Chondrocyte (in vitro differentiated cells): Measurements from ENCODE around the gene PLCXD1. TPM values are rescaled to one million over a fixed set of nuclear protein-coding genes. Genes with fewer than 3 reads are reported as not detected.
"Not testable (repeated sequence)": the region's sequence is repeated elsewhere in the genome, so short reads cannot be mapped to it uniquely, and the experiment has no call there.

Experiments
- DNase-seq: peaks from one replicate; pipeline ENCODE4 v3.0.0; 2021; ENCODE audit warnings: mixed read lengths, low spot score
- H3K27ac Mint-ChIP-seq: one replicate; pipeline ENCODE4 v1.8.0; 2021; ENCODE audit warnings: mild to moderate bottlenecking, moderate library complexity, mixed read lengths; ENCODE audit not compliant: unreplicated experiment
- H3K27me3 Mint-ChIP-seq: 2 replicates; pipeline ENCODE4 v1.8.0; 2021; ENCODE audit warnings: low read depth, mixed read lengths
- H3K36me3 Mint-ChIP-seq: 2 replicates; pipeline ENCODE4 v1.8.0; 2021; ENCODE audit warnings: low read depth, mixed read lengths
- H3K4me1 Mint-ChIP-seq: 2 replicates; pipeline ENCODE4 v1.8.0; 2021; ENCODE audit warnings: low read depth, mild to moderate bottlenecking, mixed read lengths
- H3K4me3 Mint-ChIP-seq: one replicate; pipeline ENCODE4 v1.8.0; 2021; ENCODE audit warnings: mild to moderate bottlenecking, moderate library complexity, mixed read lengths; ENCODE audit not compliant: unreplicated experiment
- H3K9me3 Mint-ChIP-seq: 2 replicates; pipeline ENCODE4 v1.8.0; 2021; ENCODE audit warnings: low read depth, mixed read lengths
- CTCF ChIP-seq: fragments of 200-600 bp; sonication (generic); IDR thresholded peaks from 2 replicates; pipeline ENCODE4 v1.5.0; 2021; ENCODE audit warnings: antibody characterized with exemption, mild to moderate bottlenecking, moderate library complexity
- total RNA-seq: library from RNA; stranded (reverse); gene quantifications from 3 replicates; pipeline ENCODE4 v1.2.1, GENCODE V29; 2021

PLCXD1 gene
- total RNA-seq, 1 donor from 2014 or later, result 6.8 TPM

DNA sequence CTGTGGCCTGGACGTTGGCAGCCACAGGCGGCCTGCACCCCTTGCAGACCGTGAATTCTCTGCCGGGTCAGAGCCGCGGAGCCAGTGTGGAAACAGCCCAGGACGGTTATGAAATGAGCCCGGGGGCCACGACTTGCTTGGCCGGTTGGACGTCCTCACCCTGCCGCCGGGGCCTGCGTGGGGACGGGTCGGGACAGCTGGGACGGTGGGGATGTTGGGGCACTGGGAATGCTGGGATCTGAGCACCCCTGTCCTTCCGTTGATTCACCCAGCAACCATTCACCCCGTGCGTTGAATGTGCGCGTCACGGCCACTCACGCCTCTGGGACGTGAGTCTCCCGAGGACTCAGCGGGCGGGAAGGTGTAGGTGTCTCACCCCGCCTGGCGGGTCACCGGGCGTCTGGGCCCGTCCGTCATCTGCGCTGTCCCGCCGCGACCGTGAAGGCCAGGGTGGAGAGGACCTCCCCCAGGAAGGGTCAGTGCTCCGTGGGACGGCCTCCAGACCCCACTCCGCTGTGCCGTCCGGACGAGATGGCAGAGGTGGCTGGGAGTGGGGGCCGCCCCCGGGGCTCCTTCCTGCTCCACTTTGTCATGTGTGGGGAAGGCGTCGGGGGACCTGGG is 4.5 kb upstream of the PLCXD1 start:
- H3K9me3 Mint-ChIP-seq, result no peaks in the 10 kb centered on the region
- H3K27ac Mint-ChIP-seq, result no peak overlapping the region
- no peaks in the 10 kb centered on the region for H3K36me3 Mint-ChIP-seq
- H3K4me1 Mint-ChIP-seq, result peaks cover 9% of the 10 kb centered on the region
- no peak for TF ChIP-seq CTCF
- H3K4me3 Mint-ChIP-seq, result peak overlapping the region; percentile 65
- peak; percentile 88 for DNase-seq
- no peaks in the 10 kb centered on the region for H3K27me3 Mint-ChIP-seq

- not testable (repeated sequence) for H3K36me3 Mint-ChIP-seq, H3K27ac Mint-ChIP-seq, H3K9me3 Mint-ChIP-seq, H3K27me3 Mint-ChIP-seq
- peaks cover 11% of the 10 kb centered on the region for H3K4me1 Mint-ChIP-seq
- DNase-seq, result peak; percentile 60
- H3K4me3 Mint-ChIP-seq, result peak overlapping the region; percentile 31
Measured at GRCh38 chrX:279757-280604, 1.2 kb upstream of the PLCXD1 start.

DNA sequence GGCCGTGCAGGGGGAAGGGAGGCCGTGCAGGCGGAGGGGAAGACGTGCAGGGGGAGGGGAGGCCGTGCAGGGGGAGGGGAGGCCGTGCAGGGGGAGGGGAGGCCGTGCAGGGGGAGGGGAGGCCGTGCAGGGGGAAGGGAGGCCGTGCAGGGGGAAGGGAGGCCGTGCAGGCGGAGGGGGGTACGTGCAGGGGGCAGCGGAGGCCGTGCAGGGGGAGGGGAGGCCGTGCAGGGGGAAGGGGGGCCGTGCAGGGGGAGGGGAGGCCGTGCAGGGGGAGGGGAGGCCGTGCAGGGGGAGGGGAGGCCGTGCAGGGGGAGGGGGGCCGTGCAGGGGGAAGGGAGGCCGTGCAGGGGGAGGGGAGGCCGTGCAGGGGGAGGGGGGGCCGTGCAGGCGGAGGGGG is 459 bp upstream of the PLCXD1 start:
- not testable (repeated sequence) for H3K4me3 Mint-ChIP-seq, H3K36me3 Mint-ChIP-seq, H3K27me3 Mint-ChIP-seq, H3K4me1 Mint-ChIP-seq, H3K27ac Mint-ChIP-seq, H3K9me3 Mint-ChIP-seq, DNase-seq

GRCh38 chrX:282000-282681 is 960 bp downstream of the PLCXD1 start:
- not testable (repeated sequence) for H3K4me1 Mint-ChIP-seq, H3K9me3 Mint-ChIP-seq, H3K27me3 Mint-ChIP-seq, H3K36me3 Mint-ChIP-seq, H3K27ac Mint-ChIP-seq
- DNase-seq, result peak; percentile 36
- H3K4me3 Mint-ChIP-seq, result peak overlapping the region; percentile 66

DNA sequence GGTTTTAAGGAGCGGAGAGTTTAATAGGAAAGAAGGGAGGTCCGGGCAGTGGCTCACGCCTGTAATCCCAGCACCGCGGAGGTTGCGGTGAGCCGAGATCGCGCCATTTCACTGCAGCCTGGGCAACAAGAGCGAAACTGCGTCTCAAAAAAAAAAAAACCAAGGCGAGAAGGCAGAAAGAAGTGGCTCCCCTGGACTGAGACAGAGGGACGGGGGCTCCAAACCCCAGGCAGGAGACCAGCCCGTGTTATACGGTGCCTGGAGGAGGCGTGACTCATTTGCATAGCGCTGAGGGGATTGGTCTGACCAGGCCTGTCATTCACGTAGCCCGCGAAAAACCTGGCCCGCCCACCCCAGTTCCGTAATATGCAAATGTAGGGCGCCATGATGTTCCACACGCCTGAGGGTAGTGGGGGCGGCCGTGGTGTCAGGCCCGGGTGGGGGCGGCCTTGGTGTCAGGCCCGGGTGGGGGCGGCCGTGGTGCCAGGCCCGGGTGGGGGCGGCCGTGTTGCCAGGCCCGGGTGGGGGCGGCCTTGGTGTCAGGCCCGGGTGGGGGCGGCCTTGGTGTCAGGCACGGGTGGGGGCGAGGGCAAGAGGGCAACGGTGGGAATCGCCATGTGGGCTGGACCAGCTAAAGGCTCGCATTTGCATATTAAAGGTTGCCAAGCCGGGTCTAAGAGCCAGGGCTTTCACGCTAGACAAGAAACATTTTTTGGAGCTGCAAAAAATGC is 2.1 kb downstream of the PLCXD1 start:
- Mint-ChIP-seq H3K4me1 (peaks cover 8% of the 10 kb centered on the region), H3K27ac (peak overlapping the region; percentile 96), H3K36me3 (no peaks in the 10 kb centered on the region), H3K27me3 (no peaks in the 10 kb centered on the region), H3K9me3 (no peaks in the 10 kb centered on the region), H3K4me3 (peak overlapping the region; percentile 96)
- TF ChIP-seq CTCF, result no peak
- DNase-seq, result peak; percentile 92

GRCh38 chrX:285076-285677 is 4.0 kb downstream of the PLCXD1 start:
- TF ChIP-seq CTCF, result no peak
- no peak overlapping the region for H3K27ac Mint-ChIP-seq
- no peaks in the 10 kb centered on the region for H3K9me3 Mint-ChIP-seq
- no peaks in the 10 kb centered on the region for H3K27me3 Mint-ChIP-seq
- no peak overlapping the region for H3K4me3 Mint-ChIP-seq
- peaks cover 8% of the 10 kb centered on the region for H3K4me1 Mint-ChIP-seq
- H3K36me3 Mint-ChIP-seq, result no peaks in the 10 kb centered on the region
- DNase-seq, result no peak
